HEK293 (cell line): Measurements from ENCODE around the gene EML4.

Source experiments
- CTCF ChIA-PET: fragments of 350-600 bp; formaldehyde crosslinking; extraction: SDS; loops from one replicate; lab custom pipeline; 2021; ENCODE audit warnings: antibody characterized with exemption; lab: Yijun Ruan, JAX
- POLR2A ChIA-PET: fragments of 300-600 bp; formaldehyde crosslinking; extraction: SDS; loops from one replicate; lab custom pipeline; 2020; ENCODE audit warnings: antibody characterized with exemption, inconsistent platforms; lab: Yijun Ruan, JAX
- H3K27ac ChIP-seq: fragments of 200-500 bp; sonication (Bioruptor generic); 2 replicates; pipeline ENCODE4 v1.5.1; 2014; ENCODE audit warnings: low read depth, low read length, control low read depth, inconsistent platforms; ENCODE audit errors: extremely low read depth
- H3K36me3 ChIP-seq, 2 experiments: fragments of 200-500 bp in 1 of 2; sonication (Bioruptor generic) in 1 of 2; 1 replicate in 1 of 2; 2 replicates in 1 of 2; pipeline ENCODE4 v1.5.1; 2014 to 2017; ENCODE audit warnings: inconsistent platforms in 2 of 2, low read length in 2 of 2; ENCODE audit not compliant: control insufficient read depth in 2 of 2, insufficient read depth in 1 of 2
- H3K4me1 ChIP-seq: fragments of 200-500 bp; sonication (Bioruptor generic); 2 replicates; pipeline ENCODE4 v1.5.1; 2014; ENCODE audit warnings: mild to moderate bottlenecking, low read length, inconsistent platforms; ENCODE audit not compliant: control insufficient read depth, insufficient read depth
- H3K4me3 ChIP-seq: 2 replicates; pipeline ENCODE4 v1.5.1; 2011; ENCODE audit warnings: low read depth, mild to moderate bottlenecking, control low read depth, low read length, moderate library complexity
- H3K9me3 ChIP-seq: fragments of 200-500 bp; sonication (Bioruptor generic); 2 replicates; pipeline ENCODE4 v1.5.1; 2014; ENCODE audit warnings: low read depth, low read length, inconsistent platforms; ENCODE audit not compliant: control insufficient read depth, insufficient read depth
- KLF8 ChIP-seq: fragments of 450-650 bp; formaldehyde crosslinking; IDR thresholded peaks from 2 replicates; pipeline ENCODE4 v1.5.1; 2016; ENCODE audit warnings: missing biosample characterization, missing genetic modification characterization
- SP3 ChIP-seq: fragments of 450-650 bp; formaldehyde crosslinking; IDR thresholded peaks from 2 replicates; pipeline ENCODE4 v1.5.1; 2016; ENCODE audit warnings: missing biosample characterization, missing genetic modification characterization
- ZBTB17 ChIP-seq: fragments of 450-650 bp; formaldehyde crosslinking; IDR thresholded peaks from 2 replicates; pipeline ENCODE4 v1.5.1; 2016; ENCODE audit warnings: missing biosample characterization, missing genetic modification characterization
- ZBTB26 ChIP-seq: fragments of 450-650 bp; formaldehyde crosslinking; optimal IDR thresholded peaks from 2 replicates; pipeline ENCODE3; 2016; ENCODE audit warnings: missing biosample characterization, mild to moderate bottlenecking, missing genetic modification characterization
- ZBTB6 ChIP-seq: fragments of 450-650 bp; formaldehyde crosslinking; IDR thresholded peaks from 2 replicates; pipeline ENCODE4 v1.5.1; 2017; ENCODE audit warnings: missing biosample characterization, missing genetic modification characterization
- ZNF114 ChIP-seq: fragments of 450-650 bp; formaldehyde crosslinking; IDR thresholded peaks from 2 replicates; pipeline ENCODE4 v1.5.0; 2017; ENCODE audit warnings: missing biosample characterization, missing genetic modification characterization
- ZNF155 ChIP-seq: fragments of 450-650 bp; formaldehyde crosslinking; IDR thresholded peaks from 2 replicates; pipeline ENCODE4 v1.5.1; 2016; ENCODE audit warnings: missing biosample characterization, missing genetic modification characterization
- ZNF274 ChIP-seq, 2 experiments: fragments of 200-500 bp in 1 of 2; fragments of 450-650 bp in 1 of 2; sonication (Bioruptor generic) in 1 of 2; formaldehyde crosslinking in 1 of 2; IDR thresholded peaks; 2 replicates each; pipeline versions ENCODE4 v1.5.1 to v1.6.1; 2014 to 2016; ENCODE audit warnings: borderline replicate concordance in 1 of 2, inconsistent platforms in 1 of 2, low read length in 1 of 2, missing biosample characterization in 1 of 2, missing genetic modification characterization in 1 of 2
- ZNF398 ChIP-seq: fragments of 450-650 bp; formaldehyde crosslinking; IDR thresholded peaks from 2 replicates; pipeline ENCODE4 v1.5.1; 2017; ENCODE audit warnings: missing biosample characterization, missing genetic modification characterization
- ZNF404 ChIP-seq: fragments of 450-650 bp; formaldehyde crosslinking; IDR thresholded peaks from 2 replicates; pipeline ENCODE4 v1.5.1; 2017; ENCODE audit warnings: missing biosample characterization, missing genetic modification characterization
- ZNF48 ChIP-seq: fragments of 450-650 bp; formaldehyde crosslinking; IDR thresholded peaks from 2 replicates; pipeline ENCODE4 v1.5.1; 2016; ENCODE audit warnings: missing biosample characterization, missing genetic modification characterization
- ZNF514 ChIP-seq: fragments of 450-650 bp; formaldehyde crosslinking; IDR thresholded peaks from 2 replicates; pipeline ENCODE4 v1.5.1; 2016; ENCODE audit warnings: missing biosample characterization, missing genetic modification characterization
- ZNF558 ChIP-seq: fragments of 450-650 bp; formaldehyde crosslinking; IDR thresholded peaks from 2 replicates; pipeline ENCODE4 v1.5.1; 2016; ENCODE audit warnings: missing biosample characterization, missing genetic modification characterization
- ZNF560 ChIP-seq: fragments of 450-650 bp; formaldehyde crosslinking; IDR thresholded peaks from 2 replicates; pipeline ENCODE4 v1.5.1; 2017; ENCODE audit warnings: missing biosample characterization, missing genetic modification characterization, borderline replicate concordance
- ZNF596 ChIP-seq: fragments of 450-650 bp; IDR thresholded peaks from 2 replicates; pipeline ENCODE4 v1.5.0; 2018; ENCODE audit warnings: missing biosample characterization, mild to moderate bottlenecking, missing genetic modification characterization, moderate library complexity
- ZNF664 ChIP-seq: fragments of 450-650 bp; formaldehyde crosslinking; IDR thresholded peaks from 2 replicates; pipeline ENCODE4 v1.5.1; 2016; ENCODE audit warnings: missing biosample characterization, missing genetic modification characterization
- ZSCAN23 ChIP-seq: fragments of 450-650 bp; formaldehyde crosslinking; IDR thresholded peaks from 2 replicates; pipeline ENCODE4 v1.5.1; 2016; ENCODE audit warnings: missing biosample characterization, missing genetic modification characterization
- TF ChIP-seq, protein P1 (sequence below): fragments of 450-650 bp; formaldehyde crosslinking; IDR thresholded peaks from 2 replicates; pipeline ENCODE4 v1.5.0; 2017; ENCODE audit warnings: missing biosample characterization, missing genetic modification characterization, borderline replicate concordance

EML4 gene

GRCh38 chr2:42239289-42239661 is 70.1 kb downstream of the EML4 start:
- no peaks in the 10 kb centered on the region for H3K9me3 ChIP-seq
- CTCF ChIA-PET, result interaction anchor here (0.6 to 3.9 kb wide), 15 partner anchors 9 to 561 kb away, joined by 3 to 22 read pairs (median 4); no protein-coding TSS in a partner anchor
- H3K4me1 ChIP-seq, result peaks cover 13% of the 10 kb centered on the region
- no peaks in the 10 kb centered on the region for H3K36me3 ChIP-seq
- POLR2A ChIA-PET, result no interaction called here
- no peak for TF ChIP-seq ZNF514 (tag by site-specific recombination)
- TF ChIP-seq ZNF114 (tag by site-specific recombination), result no peak
- TF ChIP-seq ZNF596 (tag by site-specific recombination), result no peak
- no peak for TF ChIP-seq ZBTB26
- TF ChIP-seq ZBTB6, result no peak
- no peak for TF ChIP-seq ZBTB17 (tag by site-specific recombination)
- no peak for TF ChIP-seq KLF8
- TF ChIP-seq ZNF558, result no peak
- TF ChIP-seq SP3 (tag by site-specific recombination), result no peak
- TF ChIP-seq ZNF404 (tag by site-specific recombination), result no peak
- TF ChIP-seq ZNF274 (IDR thresholded peaks at IDR 0.05; ENCODE audit: low read length), result no peak
- TF ChIP-seq ZNF274 (tag by site-specific recombination; IDR thresholded peaks at IDR 0.05; ENCODE audit: borderline replicate concordance), result no peak
- no peak for TF ChIP-seq ZNF398 (tag by site-specific recombination)
- TF ChIP-seq, protein P1, sequence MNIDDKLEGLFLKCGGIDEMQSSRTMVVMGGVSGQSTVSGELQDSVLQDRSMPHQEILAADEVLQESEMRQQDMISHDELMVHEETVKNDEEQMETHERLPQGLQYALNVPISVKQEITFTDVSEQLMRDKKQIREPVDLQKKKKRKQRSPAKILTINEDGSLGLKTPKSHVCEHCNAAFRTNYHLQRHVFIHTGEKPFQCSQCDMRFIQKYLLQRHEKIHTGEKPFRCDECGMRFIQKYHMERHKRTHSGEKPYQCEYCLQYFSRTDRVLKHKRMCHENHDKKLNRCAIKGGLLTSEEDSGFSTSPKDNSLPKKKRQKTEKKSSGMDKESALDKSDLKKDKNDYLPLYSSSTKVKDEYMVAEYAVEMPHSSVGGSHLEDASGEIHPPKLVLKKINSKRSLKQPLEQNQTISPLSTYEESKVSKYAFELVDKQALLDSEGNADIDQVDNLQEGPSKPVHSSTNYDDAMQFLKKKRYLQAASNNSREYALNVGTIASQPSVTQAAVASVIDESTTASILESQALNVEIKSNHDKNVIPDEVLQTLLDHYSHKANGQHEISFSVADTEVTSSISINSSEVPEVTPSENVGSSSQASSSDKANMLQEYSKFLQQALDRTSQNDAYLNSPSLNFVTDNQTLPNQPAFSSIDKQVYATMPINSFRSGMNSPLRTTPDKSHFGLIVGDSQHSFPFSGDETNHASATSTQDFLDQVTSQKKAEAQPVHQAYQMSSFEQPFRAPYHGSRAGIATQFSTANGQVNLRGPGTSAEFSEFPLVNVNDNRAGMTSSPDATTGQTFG (tag by site-specific recombination), result no peak
- TF ChIP-seq ZSCAN23 (tag by site-specific recombination), result no peak
- no peak for TF ChIP-seq ZNF155
- TF ChIP-seq ZNF48, result no peak
- H3K4me3 ChIP-seq, result no peak overlapping the region
- no peak overlapping the region for H3K27ac ChIP-seq

DNA sequence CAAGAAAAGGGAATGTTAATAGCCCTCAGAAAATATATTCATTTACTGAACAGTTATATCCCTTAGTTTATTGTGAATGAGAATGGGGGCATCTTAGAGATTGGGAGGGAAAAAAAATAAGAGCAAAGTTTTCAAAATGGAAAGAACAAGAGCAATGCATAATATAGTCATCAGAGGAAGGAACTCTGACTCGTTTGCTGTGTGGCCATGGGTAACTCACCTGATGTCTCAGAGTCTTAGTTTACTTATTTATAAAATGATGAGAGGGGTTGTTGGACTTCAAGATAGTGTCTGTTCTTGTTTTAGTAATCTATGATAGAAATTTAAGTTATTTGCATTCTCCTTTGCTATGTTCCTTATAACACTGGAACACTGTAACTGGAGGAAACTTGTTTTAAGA is 70.7 kb downstream of the EML4 start:
- Histone ChIP-seq H3K9me3 (no peaks in the 10 kb centered on the region), H3K27ac (no peak overlapping the region), H3K4me3 (no peak overlapping the region), H3K4me1 (peaks cover 16% of the 10 kb centered on the region), H3K36me3 (no peaks in the 10 kb centered on the region)
- TF ChIP-seq ZNF664 (tag by site-specific recombination) (0 out of 2 replicates have a peak, but pooled peaks have one; percentile 24), ZNF560 (tag by site-specific recombination) (no peak)
- CTCF ChIA-PET, result interaction anchor here (0.5 to 3.9 kb wide), 15 partner anchors 9 to 560 kb away, joined by 3 to 22 read pairs (median 4); no protein-coding TSS in a partner anchor
- POLR2A ChIA-PET, result interaction anchor here (0.6 kb wide), 1 partner anchor 124 kb away, joined by 5 read pairs; no protein-coding TSS in a partner anchor
